A549 treated with AZD2906 at 1 μM for 4 hours (cell line): ENCODE measurements around the gene TRIM37. TPM values are rescaled to one million over a fixed set of nuclear protein-coding genes. Genes with fewer than 3 reads are reported as not detected.

Source experiments
- total RNA-seq: library from RNA; stranded (reverse); fragments of 200-300 nt; extraction: Qiagen RNA extraction; gene quantifications from 5 replicates; pipeline ENCODE4 v1.2.3, GENCODE V29; 2022

TRIM37 gene
- 18.5 to 25.5 TPM (median 21.4 TPM) in 5 replicates for total RNA-seq

GRCh38 chr17:59106463-59107305 lies at the start of gene TRIM37:
TSS of gene TRIM37 (minus strand) at chr17:59106880. CDS start at chr17:59106461, 419 bp downstream.

GRCh38 chr17:59155439-59156177 lies 48.9 kb upstream of the TRIM37 start, which contains the start of gene PRR11:
TSS of gene PRR11 (plus strand) at chr17:59155746. CDS start at chr17:59169753, 14,007 bp downstream.

GRCh38 chr17:59154721-59155438 lies 48.2 kb upstream of the TRIM37 start, which contains the start of gene SKA2:
TSS of gene SKA2 (minus strand) at chr17:59155186. CDS start at chr17:59155163, 23 bp downstream.

Other genes with a start within 250 kb of the TRIM37 start
- 86.0 to 161 TPM (median 89.5 TPM) in 5 replicates for gene SKA2, start 48.3 kb upstream of the TRIM37 start, total RNA-seq
- gene PRR11, start 48.9 kb upstream of the TRIM37 start, total RNA-seq: 44.1 to 58.6 TPM (median 52.5 TPM) in 5 replicates
- gene SMG8, start 103.2 kb upstream of the TRIM37 start, total RNA-seq: 25.0 to 32.7 TPM (median 26.1 TPM) in 5 replicates
- gene GDPD1, start 113.6 kb upstream of the TRIM37 start, total RNA-seq: 0.37 to 0.77 TPM (median 0.48 TPM) in 5 replicates
- gene YPEL2, start 224.8 kb upstream of the TRIM37 start, total RNA-seq: 1.5 to 2.8 TPM (median 2.6 TPM) in 5 replicates